Measurements from ENCODE around the gene CREG2.

Gene CREG2

GRCh38 chr2:101349893-101350662 lies 37.2 kb downstream of the CREG2 start:
- TF ChIP-seq POLR2AphosphoS5 (IDR thresholded peaks at IDR 0.05; ENCODE audit: low read depth, low read length) (no peak), FOXP2 (optimal IDR thresholded peaks at IDR 0.05; ENCODE audit: borderline replicate concordance, extremely low read depth, extremely low read length, insufficient read depth) (no peak), TAF1 (IDR thresholded peaks at IDR 0.05; ENCODE audit: borderline replicate concordance, insufficient read depth, low read length) (no peak), SIN3A (IDR thresholded peaks at IDR 0.05; ENCODE audit: borderline replicate concordance, insufficient read depth, low read length) (no peak)
- TF ChIP-seq, protein P1, sequence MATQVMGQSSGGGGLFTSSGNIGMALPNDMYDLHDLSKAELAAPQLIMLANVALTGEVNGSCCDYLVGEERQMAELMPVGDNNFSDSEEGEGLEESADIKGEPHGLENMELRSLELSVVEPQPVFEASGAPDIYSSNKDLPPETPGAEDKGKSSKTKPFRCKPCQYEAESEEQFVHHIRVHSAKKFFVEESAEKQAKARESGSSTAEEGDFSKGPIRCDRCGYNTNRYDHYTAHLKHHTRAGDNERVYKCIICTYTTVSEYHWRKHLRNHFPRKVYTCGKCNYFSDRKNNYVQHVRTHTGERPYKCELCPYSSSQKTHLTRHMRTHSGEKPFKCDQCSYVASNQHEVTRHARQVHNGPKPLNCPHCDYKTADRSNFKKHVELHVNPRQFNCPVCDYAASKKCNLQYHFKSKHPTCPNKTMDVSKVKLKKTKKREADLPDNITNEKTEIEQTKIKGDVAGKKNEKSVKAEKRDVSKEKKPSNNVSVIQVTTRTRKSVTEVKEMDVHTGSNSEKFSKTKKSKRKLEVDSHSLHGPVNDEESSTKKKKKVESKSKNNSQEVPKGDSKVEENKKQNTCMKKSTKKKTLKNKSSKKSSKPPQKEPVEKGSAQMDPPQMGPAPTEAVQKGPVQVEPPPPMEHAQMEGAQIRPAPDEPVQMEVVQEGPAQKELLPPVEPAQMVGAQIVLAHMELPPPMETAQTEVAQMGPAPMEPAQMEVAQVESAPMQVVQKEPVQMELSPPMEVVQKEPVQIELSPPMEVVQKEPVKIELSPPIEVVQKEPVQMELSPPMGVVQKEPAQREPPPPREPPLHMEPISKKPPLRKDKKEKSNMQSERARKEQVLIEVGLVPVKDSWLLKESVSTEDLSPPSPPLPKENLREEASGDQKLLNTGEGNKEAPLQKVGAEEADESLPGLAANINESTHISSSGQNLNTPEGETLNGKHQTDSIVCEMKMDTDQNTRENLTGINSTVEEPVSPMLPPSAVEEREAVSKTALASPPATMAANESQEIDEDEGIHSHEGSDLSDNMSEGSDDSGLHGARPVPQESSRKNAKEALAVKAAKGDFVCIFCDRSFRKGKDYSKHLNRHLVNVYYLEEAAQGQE (IDR thresholded peaks at IDR 0.05; ENCODE audit: insufficient read depth in 1 of 2, low read depth in 2 of 2, low read length in 2 of 2) = no peak

GRCh38 chr2:101348883-101349282 lies 38.4 kb downstream of the CREG2 start:
- TF ChIP-seq POLR2AphosphoS5 (IDR thresholded peaks at IDR 0.05; ENCODE audit: low read depth, low read length) = no peak
- no peak for TF ChIP-seq TAF1 (IDR thresholded peaks at IDR 0.05; ENCODE audit: borderline replicate concordance, insufficient read depth, low read length)
- no peak for TF ChIP-seq SIN3A (IDR thresholded peaks at IDR 0.05; ENCODE audit: borderline replicate concordance, insufficient read depth, low read length)
- TF ChIP-seq FOXP2 (optimal IDR thresholded peaks at IDR 0.05; ENCODE audit: borderline replicate concordance, extremely low read depth, extremely low read length, insufficient read depth) = no peak
- TF ChIP-seq, protein P1 (IDR thresholded peaks at IDR 0.05; ENCODE audit: insufficient read depth in 1 of 2, low read depth in 2 of 2, low read length in 2 of 2) = no peak

DNA sequence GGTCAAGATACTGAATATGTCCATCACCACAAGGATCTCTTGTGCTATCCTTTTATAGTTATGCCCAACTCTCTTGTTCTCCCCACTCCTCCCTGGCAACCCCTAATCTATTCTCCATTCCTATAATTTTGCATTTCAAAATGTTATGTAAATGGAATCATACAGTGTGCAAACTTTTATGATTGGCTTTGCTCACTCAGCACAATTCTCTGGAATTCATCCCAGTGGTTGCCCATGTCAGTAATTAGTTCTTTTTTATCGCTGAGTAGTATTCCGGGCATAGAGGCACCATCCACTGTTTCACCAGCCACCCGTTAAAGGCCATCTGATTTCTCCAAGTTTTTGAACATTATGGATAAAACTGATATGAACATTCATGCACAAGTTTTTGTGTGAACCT lies 40.4 kb downstream of the CREG2 start:
- TF ChIP-seq, protein P1 (IDR thresholded peaks at IDR 0.05; ENCODE audit: insufficient read depth in 1 of 2, low read depth in 2 of 2, low read length in 2 of 2) = no peak
- TF ChIP-seq FOXP2 (optimal IDR thresholded peaks at IDR 0.05; ENCODE audit: borderline replicate concordance, extremely low read depth, extremely low read length, insufficient read depth) = no peak
- TF ChIP-seq POLR2AphosphoS5 (IDR thresholded peaks at IDR 0.05; ENCODE audit: low read depth, low read length) = no peak
- TF ChIP-seq TAF1 (IDR thresholded peaks at IDR 0.05; ENCODE audit: borderline replicate concordance, insufficient read depth, low read length) = no peak
- TF ChIP-seq SIN3A (IDR thresholded peaks at IDR 0.05; ENCODE audit: borderline replicate concordance, insufficient read depth, low read length) = no peak

DNA sequence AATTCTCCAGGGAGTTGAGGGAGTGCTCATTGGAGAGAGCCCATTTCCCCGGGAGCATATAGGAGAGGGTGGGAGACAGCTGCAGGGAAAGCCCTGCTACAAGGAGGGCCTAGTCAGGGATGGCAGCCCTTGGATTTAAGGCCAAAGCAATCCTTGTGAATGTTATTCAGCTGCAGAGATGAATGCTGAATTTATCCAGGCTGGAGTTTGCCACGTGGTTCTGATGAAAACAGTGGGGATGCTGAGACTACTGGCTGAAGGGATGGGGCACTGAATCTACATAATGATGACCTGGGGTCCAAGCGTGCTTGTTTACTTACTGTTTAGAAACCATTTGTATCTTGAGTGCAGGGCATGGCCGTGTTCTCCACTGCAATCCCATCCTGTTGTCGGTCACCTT lies 43.2 kb downstream of the CREG2 start:
- TF ChIP-seq, protein P1 (IDR thresholded peaks at IDR 0.05; ENCODE audit: insufficient read depth in 1 of 2, low read depth in 2 of 2, low read length in 2 of 2) = no peak
- no peak for TF ChIP-seq SIN3A (IDR thresholded peaks at IDR 0.05; ENCODE audit: borderline replicate concordance, insufficient read depth, low read length)
- no peak for TF ChIP-seq TAF1 (IDR thresholded peaks at IDR 0.05; ENCODE audit: borderline replicate concordance, insufficient read depth, low read length)
- TF ChIP-seq FOXP2 (optimal IDR thresholded peaks at IDR 0.05; ENCODE audit: borderline replicate concordance, extremely low read depth, extremely low read length, insufficient read depth) = no peak
- TF ChIP-seq POLR2AphosphoS5 (IDR thresholded peaks at IDR 0.05; ENCODE audit: low read depth, low read length) = no peak
